Amniotic epithelial cell (primary cell): ENCODE data around the gene KCTD18.

ENCODE experiments used
- DNase-seq: peaks from one replicate; pipeline ENCODE4 v3.0.0-alpha.2; 2010; ENCODE audit warnings: low read depth

KCTD18 gene

GRCh38 chr2:200509612-200510433 is at the start of gene KCTD18:
TSS of gene KCTD18 (minus strand) at chr2:200510068. CDS start at chr2:200507016, 3,052 bp downstream.
- peak; percentile 82 for DNase-seq

- DNase-seq: no peak
Measured at GRCh38 chr2:200540793-200541192, 30.9 kb upstream of the KCTD18 start.

GRCh38 chr2:200538139-200538538 is 28.3 kb upstream of the KCTD18 start:
- DNase-seq: no peak

GRCh38 chr2:200534572-200534971 is 24.7 kb upstream of the KCTD18 start:
- peak; percentile 7 for DNase-seq

- DNase-seq: peak; percentile 6
Measured at GRCh38 chr2:200533754-200534153, 23.9 kb upstream of the KCTD18 start.

- no peak for DNase-seq
Measured at GRCh38 chr2:200528228-200528627, 18.4 kb upstream of the KCTD18 start.

GRCh38 chr2:200525882-200526651 is 16.2 kb upstream of the KCTD18 start, which contains the start of gene SGO2:
TSS of gene SGO2 (plus strand) at chr2:200526207. CDS start at chr2:200532976, 6,769 bp downstream.
- DNase-seq: peak; percentile 86

GRCh38 chr2:200525551-200525881 is 15.6 kb upstream of the KCTD18 start:
- no peak for DNase-seq

GRCh38 chr2:200525066-200525465 is 15.2 kb upstream of the KCTD18 start:
- DNase-seq: peak; percentile 17

GRCh38 chr2:200523604-200524003 is 13.7 kb upstream of the KCTD18 start:
- DNase-seq: no peak

- DNase-seq: no peak
Measured at GRCh38 chr2:200523158-200523557, 13.3 kb upstream of the KCTD18 start.

GRCh38 chr2:200515155-200515554 is 5.3 kb upstream of the KCTD18 start:
- no peak for DNase-seq

- peak; percentile 12 for DNase-seq
Measured at GRCh38 chr2:200509235-200509611, 645 bp downstream of the KCTD18 start.

GRCh38 chr2:200507179-200507578 is 2.7 kb downstream of the KCTD18 start:
- DNase-seq: no peak

- DNase-seq: no peak
Measured at GRCh38 chr2:200506679-200507078, 3.2 kb downstream of the KCTD18 start.

GRCh38 chr2:200502196-200502595 is 7.7 kb downstream of the KCTD18 start:
- DNase-seq: no peak

- DNase-seq: no peak
Measured at GRCh38 chr2:200498402-200499162, 11.3 kb downstream of the KCTD18 start.

GRCh38 chr2:200496696-200497095 is 13.2 kb downstream of the KCTD18 start:
- no peak for DNase-seq

GRCh38 chr2:200494048-200494447 is 15.8 kb downstream of the KCTD18 start:
- DNase-seq: peak; percentile 23

GRCh38 chr2:200492656-200493055 is 17.2 kb downstream of the KCTD18 start:
- DNase-seq: no peak

GRCh38 chr2:200490001-200490400 is 19.9 kb downstream of the KCTD18 start:
- DNase-seq: no peak

GRCh38 chr2:200488169-200488568 is 21.7 kb downstream of the KCTD18 start:
- DNase-seq: no peak
